Measurements from ENCODE around the gene PAM16. TPM values are rescaled to one million over a fixed set of nuclear protein-coding genes. Genes with fewer than 3 reads are reported as not detected.

PAM16 gene
- total RNA-seq, 1 donor: 17.4 TPM

- H3K79me2 ChIP-seq (ENCODE audit: insufficient read depth, low read length): peaks cover 35% of the 10 kb centered on the region
- H3K27ac ChIP-seq (ENCODE audit: low read depth, low read length): peak overlapping the region; percentile 71
- H3K4me2 ChIP-seq (ENCODE audit: insufficient read depth, low read length): no peak overlapping the region
- TF ChIP-seq, protein P1, sequence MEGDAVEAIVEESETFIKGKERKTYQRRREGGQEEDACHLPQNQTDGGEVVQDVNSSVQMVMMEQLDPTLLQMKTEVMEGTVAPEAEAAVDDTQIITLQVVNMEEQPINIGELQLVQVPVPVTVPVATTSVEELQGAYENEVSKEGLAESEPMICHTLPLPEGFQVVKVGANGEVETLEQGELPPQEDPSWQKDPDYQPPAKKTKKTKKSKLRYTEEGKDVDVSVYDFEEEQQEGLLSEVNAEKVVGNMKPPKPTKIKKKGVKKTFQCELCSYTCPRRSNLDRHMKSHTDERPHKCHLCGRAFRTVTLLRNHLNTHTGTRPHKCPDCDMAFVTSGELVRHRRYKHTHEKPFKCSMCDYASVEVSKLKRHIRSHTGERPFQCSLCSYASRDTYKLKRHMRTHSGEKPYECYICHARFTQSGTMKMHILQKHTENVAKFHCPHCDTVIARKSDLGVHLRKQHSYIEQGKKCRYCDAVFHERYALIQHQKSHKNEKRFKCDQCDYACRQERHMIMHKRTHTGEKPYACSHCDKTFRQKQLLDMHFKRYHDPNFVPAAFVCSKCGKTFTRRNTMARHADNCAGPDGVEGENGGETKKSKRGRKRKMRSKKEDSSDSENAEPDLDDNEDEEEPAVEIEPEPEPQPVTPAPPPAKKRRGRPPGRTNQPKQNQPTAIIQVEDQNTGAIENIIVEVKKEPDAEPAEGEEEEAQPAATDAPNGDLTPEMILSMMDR (IDR thresholded peaks at IDR 0.05; ENCODE audit: extremely low read depth, low read depth, low read length): no peak
- H3K9me3 ChIP-seq (ENCODE audit: low read depth, low read length): no peaks in the 10 kb centered on the region
- H3K4me3 ChIP-seq (ENCODE audit: insufficient read depth, low read length): no peak overlapping the region
- DNase-seq (ENCODE audit: insufficient read length, low spot score, missing footprints): no peak
- no peak overlapping the region for H2AFZ ChIP-seq (ENCODE audit: low read length)
- peaks cover 59% of the 10 kb centered on the region for H4K20me1 ChIP-seq (ENCODE audit: insufficient read depth, low read length)
- H3K4me1 ChIP-seq (ENCODE audit: insufficient read depth, low read length): peaks cover 50% of the 10 kb centered on the region
- no peaks in the 10 kb centered on the region for H3K27me3 ChIP-seq (ENCODE audit: insufficient read depth, low read length)
- peaks cover 37% of the 10 kb centered on the region for H3K36me3 ChIP-seq (ENCODE audit: insufficient read depth, low read length)
Observed at GRCh38 chr16:4385066-4385788, 34.1 kb upstream of the PAM16 start.

GRCh38 chr16:4384509-4384942 lies 33.4 kb upstream of the PAM16 start:
- Histone ChIP-seq H3K9me3 (ENCODE audit: low read depth, low read length) (no peaks in the 10 kb centered on the region), H3K4me3 (ENCODE audit: insufficient read depth, low read length) (no peak overlapping the region), H3K27ac (ENCODE audit: low read depth, low read length) (peak overlapping the region; percentile 61), H2AFZ (ENCODE audit: low read length) (no peak overlapping the region), H3K4me1 (ENCODE audit: insufficient read depth, low read length) (peaks cover 50% of the 10 kb centered on the region), H4K20me1 (ENCODE audit: insufficient read depth, low read length) (peaks cover 63% of the 10 kb centered on the region), H3K36me3 (ENCODE audit: insufficient read depth, low read length) (peaks cover 37% of the 10 kb centered on the region), H3K79me2 (ENCODE audit: insufficient read depth, low read length) (peaks cover 39% of the 10 kb centered on the region), H3K27me3 (ENCODE audit: insufficient read depth, low read length) (no peaks in the 10 kb centered on the region), H3K4me2 (ENCODE audit: insufficient read depth, low read length) (no peak overlapping the region)
- TF ChIP-seq, protein P1 (IDR thresholded peaks at IDR 0.05; ENCODE audit: extremely low read depth, low read depth, low read length): no peak
- DNase-seq (ENCODE audit: insufficient read length, low spot score, missing footprints): peak; percentile 98

GRCh38 chr16:4383591-4384444 lies 32.7 kb upstream of the PAM16 start:
- Histone ChIP-seq H3K4me3 (ENCODE audit: insufficient read depth, low read length) (no peak overlapping the region), H3K4me1 (ENCODE audit: insufficient read depth, low read length) (peaks cover 50% of the 10 kb centered on the region), H3K9me3 (ENCODE audit: low read depth, low read length) (no peaks in the 10 kb centered on the region), H2AFZ (ENCODE audit: low read length) (no peak overlapping the region), H3K79me2 (ENCODE audit: insufficient read depth, low read length) (peaks cover 46% of the 10 kb centered on the region), H3K4me2 (ENCODE audit: insufficient read depth, low read length) (no peak overlapping the region), H4K20me1 (ENCODE audit: insufficient read depth, low read length) (peaks cover 70% of the 10 kb centered on the region), H3K27me3 (ENCODE audit: insufficient read depth, low read length) (no peaks in the 10 kb centered on the region), H3K27ac (ENCODE audit: low read depth, low read length) (peak overlapping the region; percentile 61), H3K36me3 (ENCODE audit: insufficient read depth, low read length) (peaks cover 44% of the 10 kb centered on the region)
- TF ChIP-seq, protein P1 (IDR thresholded peaks at IDR 0.05; ENCODE audit: extremely low read depth, low read depth, low read length): no peak
- peak; percentile 92 for DNase-seq (ENCODE audit: insufficient read length, low spot score, missing footprints)

Data from osteoblast (primary cell).